Measurements from ENCODE around the gene DGKI.
"Not testable (repeated sequence)": the region's sequence is repeated elsewhere in the genome, so short reads cannot be mapped to it uniquely, and the experiment has no call there.

Gene DGKI

DNA sequence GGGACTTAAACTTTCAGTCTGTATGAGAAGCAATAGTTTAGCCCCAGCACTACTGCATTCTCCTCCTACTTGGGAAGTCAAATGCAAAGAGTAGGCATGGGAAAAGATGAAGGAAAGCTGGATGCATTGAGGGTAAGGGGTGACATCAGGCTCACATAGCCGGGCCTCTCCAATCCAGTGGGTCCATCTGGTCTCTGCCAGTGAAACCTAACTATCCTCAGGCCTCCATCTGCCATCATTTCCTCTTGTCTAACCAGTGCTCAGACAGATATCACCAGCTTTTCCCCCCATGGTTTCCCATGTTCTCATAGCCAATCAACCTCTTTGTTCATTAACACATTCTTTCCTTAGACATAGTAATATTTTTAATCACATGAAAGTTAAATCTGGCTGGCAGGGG is 118.3 kb downstream of the DGKI start:
- DNase-seq = no peak

GRCh38 chr7:137727413-137727812 is 119.4 kb downstream of the DGKI start:
- DNase-seq = no peak

GRCh38 chr7:137718355-137718754 is 128.4 kb downstream of the DGKI start:
- DNase-seq = no peak

DNA sequence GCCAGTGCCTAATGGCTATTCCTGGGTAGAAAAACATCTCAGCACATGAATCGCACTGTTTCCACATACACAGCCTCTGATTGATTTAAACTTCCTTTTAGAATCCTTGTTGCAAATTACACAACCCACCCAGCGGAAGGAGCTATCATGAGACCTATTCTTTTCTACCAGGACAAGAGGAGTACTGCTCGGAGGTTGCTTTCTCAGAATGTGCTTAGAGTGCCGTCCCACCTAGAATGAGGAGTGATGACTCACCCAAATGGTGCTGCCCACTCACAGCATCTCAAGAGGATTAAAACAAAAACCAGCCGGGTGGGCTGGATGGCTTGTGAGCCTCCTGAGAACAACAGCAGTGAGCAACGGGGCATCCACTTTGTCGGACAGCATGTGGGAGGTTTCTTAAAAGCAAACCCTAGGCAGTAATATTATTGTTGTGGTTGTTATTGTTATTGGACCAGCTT is 128.9 kb downstream of the DGKI start:
- DNase-seq = no peak

- no peak for DNase-seq
Observed at GRCh38 chr7:137717045-137717444, 129.7 kb downstream of the DGKI start.

GRCh38 chr7:137716061-137716460 is 130.7 kb downstream of the DGKI start:
- no peak for DNase-seq

DNA sequence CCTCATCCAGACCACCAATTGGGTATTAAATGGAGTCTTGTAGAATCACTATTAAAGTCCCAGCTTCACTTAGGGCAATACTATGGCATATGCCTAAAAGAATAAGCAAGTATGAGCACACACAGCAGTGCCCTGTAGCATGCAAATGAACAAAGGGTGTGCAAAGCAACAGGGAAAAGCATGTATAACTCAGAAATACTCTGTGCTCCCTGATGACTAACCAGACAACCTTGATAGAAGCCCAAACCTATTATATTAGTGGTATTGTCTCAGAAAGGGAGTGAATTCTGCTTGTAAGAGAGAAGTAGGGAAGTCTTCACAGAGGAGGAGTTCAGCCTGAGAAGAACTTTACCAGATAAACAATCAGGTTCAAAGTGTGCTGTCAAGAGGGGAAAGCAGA is 131.2 kb downstream of the DGKI start:
- DNase-seq = no peak

DNA sequence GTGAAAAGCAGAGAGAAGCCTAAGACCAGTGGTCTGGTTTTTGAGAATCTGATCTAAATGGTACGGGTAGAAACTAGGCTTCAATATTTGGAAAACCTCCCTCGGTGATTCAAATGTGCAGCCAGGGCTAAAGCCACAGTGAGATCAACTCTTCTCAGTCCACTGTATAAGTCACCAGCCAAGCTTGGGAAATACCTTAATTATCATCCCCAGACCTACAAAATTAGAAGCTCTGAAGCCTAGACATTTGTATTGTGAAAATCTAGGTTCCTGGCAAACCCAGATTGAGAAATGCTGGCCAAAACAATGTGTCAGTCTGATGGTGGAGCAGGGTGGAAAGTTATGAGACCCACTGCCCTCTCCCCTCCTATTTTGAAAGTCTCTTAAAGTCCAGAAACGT is 131.7 kb downstream of the DGKI start:
- DNase-seq = no peak

DNA sequence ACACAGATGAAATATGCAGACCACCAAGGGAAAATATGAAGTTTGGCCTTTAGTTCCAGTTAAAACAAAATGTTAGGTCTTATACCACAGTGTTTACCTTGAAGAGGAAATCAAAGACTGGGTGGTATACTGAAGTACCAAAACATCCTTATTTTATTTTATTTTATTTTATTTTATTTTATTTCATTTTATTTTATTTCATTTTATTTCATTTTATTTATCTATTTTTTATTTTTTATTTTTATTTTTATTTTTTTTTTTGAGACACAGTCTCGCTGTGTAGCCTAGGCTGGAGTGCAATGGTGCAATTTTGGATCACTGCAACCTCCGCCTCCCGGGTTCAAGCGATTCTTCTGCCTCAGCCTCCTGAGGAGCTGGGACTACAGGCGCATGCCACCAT is 140.4 kb downstream of the DGKI start:
- not testable (repeated sequence) for DNase-seq

DNA sequence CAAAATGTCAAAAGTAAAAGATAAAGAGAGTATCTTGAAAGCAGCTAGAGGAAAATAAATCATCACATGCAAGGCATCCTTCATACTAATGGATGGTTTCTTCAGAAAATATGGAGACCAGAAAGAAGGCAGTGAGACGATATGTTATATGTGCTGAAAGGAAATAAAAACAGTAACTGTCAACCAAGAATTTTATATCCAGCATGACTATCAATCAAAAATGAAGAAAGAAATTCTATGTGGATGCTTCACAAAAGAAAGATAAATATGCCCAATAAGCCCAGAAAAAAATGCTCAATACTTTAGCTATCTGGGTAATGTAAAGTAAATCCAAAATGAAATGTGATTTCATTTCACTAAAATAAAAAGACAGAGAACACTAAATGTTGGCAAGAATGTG is 142.1 kb downstream of the DGKI start:
- DNase-seq = no peak

GRCh38 chr7:137703291-137704010 is 143.3 kb downstream of the DGKI start:
- DNase-seq = no peak

DNA sequence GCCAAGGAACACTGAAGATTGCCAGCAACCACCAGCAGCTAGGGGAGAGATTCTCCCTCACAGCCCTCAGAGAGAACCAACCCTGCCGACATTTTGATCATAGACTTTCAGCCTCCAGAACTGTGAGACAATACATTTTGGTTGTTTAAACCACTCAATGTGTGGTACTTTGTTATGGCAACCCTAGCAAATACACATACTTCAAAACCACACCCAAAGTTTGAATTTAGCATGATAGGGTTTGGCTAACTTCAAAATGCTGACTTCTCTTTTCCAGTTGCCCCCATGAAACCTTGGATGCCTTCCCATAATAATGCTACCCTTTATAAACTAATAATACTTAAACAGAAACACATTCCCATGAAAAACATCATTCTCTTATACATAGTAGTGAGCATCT is 149.8 kb downstream of the DGKI start:
- no peak for DNase-seq

- no peak for DNase-seq
Observed at GRCh38 chr7:137696376-137696775, 150.4 kb downstream of the DGKI start.

GRCh38 chr7:137695942-137696341 is 150.8 kb downstream of the DGKI start:
- DNase-seq = no peak

DNA sequence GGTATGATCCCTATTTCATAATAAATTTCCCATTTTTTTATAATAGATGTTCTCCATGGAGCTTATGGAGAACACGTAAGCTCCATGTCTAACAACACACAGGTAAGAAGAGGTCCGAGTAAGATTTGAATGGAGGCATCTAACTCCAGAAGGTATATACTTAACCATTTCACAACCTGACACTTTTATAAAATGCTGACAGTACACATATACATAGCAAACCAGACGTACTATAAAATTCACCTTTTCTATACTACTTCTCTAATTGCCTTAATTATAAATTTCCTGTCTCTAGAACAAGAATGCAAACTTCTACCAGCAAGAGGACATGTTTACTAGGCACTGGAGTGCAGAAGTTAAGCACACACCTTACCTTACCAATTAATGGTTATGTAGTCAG is 151.3 kb downstream of the DGKI start:
- no peak for DNase-seq

- no peak for DNase-seq
Observed at GRCh38 chr7:137694405-137694804, 152.4 kb downstream of the DGKI start.

DNA sequence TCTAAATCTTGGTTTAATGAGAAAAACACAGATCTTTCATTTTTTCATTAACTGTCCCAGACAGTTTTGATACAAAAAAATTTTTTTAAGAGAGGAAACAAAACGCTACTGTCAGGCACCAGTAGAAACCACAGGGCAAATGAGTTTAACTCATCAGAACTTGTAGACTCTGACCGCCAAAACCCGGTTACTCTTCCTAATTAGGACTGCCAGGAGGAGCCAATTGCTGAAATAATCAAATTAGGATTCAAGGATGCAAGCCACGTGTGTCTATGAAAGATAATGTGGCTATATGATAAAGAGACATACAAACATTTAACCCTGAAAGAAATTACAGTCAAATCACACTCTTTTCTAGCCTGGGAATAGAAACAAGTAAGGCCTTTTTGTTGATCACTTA is 154.4 kb downstream of the DGKI start:
- no peak for DNase-seq

- no peak for DNase-seq
Observed at GRCh38 chr7:137691566-137691965, 155.2 kb downstream of the DGKI start.

- DNase-seq = no peak
Observed at GRCh38 chr7:137690635-137691034, 156.1 kb downstream of the DGKI start.

DNA sequence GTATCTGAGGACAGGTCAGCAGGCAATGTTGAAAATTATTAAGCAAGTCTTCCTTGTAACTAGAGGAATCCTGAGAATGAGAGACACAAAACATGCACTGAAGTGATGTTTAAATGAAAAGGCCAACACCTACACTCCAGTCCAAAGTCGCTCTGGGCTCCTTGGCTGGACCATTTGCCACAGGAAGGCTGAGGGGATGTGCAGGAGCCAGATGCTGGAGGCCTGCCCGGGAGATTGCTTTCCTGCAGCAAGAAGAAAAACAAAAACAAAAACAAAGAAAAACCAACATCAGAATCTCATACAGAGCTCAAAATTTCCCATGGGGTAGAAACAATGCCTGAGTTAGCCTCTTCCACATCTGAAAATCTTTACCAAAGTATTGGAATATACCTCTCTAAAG is 157.0 kb downstream of the DGKI start:
- DNase-seq = no peak

DNA sequence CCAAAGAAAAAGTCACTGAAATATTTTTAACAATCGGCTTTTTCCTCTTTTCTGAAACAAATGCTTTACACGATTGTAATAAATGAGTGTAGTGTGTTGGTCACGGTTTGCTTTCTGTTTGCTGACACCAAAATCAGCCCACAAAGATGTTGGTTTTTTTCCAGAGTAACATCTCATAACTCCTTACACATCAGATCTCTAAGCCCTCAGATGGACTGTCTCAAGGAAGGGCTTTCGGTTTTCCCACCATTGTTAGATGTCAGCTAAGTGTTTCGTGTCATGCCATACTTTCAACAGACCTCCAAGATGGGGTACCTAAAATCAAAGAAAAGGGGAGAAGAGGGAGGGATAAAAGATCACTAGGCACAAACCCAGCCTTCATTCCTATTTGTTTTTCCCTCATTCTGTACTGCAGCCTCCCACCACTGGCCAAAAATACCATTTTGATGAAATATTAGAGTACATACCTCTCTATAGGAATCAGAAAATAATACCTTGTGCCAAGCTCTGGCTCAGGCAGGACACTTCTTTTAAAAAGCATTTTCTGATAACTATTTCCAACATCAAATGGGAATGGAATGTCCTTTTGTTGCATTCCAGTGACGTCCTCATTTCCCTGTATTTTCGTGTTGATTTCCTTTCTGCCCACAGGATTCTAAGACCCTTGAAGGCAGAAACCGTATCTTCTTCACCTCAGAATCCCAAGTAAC is 159.1 kb downstream of the DGKI start:
- DNase-seq = no peak

- no peak for DNase-seq
Observed at GRCh38 chr7:137685433-137686164, 161.2 kb downstream of the DGKI start.

- no peak for DNase-seq
Observed at GRCh38 chr7:137684776-137685175, 162.0 kb downstream of the DGKI start.

GRCh38 chr7:137684316-137684715 is 162.5 kb downstream of the DGKI start:
- DNase-seq = no peak

Data from T1000 (cell line).